ENCODE results near the gene DCTPP1. TPM values are rescaled to one million over a fixed set of nuclear protein-coding genes. Genes with fewer than 3 reads are reported as not detected.

DCTPP1 gene
- total RNA-seq, 1 donor from 2014 or later = 76.4 TPM

- intact Hi-C loops (cut with micrococcal nuclease) = loop anchor here (1.0 kb wide), 2 partner anchors 23 to 149 kb away; partner anchors contain the start of gene ITGAL
These were observed 19.2 kb upstream of the DCTPP1 start for GRCh38 chr16:30449116-30449435.

- intact Hi-C loops (cut with micrococcal nuclease) = loop anchor here (2.0 kb wide), 1 partner anchor 17 kb away; the partner anchor contains the start of gene DCTPP1
These were observed 17.8 kb upstream of the DCTPP1 start for GRCh38 chr16:30447512-30448226.

DNA sequence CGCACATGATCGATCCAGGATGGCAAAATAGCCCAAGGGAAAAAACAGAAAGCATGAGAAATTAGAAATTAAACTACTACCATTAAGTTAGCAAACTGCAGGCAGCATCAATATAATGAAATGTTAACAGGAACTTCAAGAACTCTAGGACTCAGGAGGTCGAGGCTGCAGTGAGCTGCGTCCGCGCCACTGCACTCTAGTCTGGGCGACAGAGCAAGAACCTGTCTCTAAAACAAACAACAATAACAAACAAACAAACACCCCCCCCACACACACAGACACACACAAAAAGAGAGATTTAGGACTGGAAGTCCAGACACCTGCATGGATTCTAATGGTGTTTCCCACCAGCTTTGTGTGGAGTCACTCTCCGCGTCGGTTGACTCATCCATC lies 16.4 kb upstream of the DCTPP1 start:
- intact Hi-C loops (cut with micrococcal nuclease) = loop anchor here (2.0 kb wide), 1 partner anchor 15 kb away; the partner anchor contains the start of gene DCTPP1

DNA sequence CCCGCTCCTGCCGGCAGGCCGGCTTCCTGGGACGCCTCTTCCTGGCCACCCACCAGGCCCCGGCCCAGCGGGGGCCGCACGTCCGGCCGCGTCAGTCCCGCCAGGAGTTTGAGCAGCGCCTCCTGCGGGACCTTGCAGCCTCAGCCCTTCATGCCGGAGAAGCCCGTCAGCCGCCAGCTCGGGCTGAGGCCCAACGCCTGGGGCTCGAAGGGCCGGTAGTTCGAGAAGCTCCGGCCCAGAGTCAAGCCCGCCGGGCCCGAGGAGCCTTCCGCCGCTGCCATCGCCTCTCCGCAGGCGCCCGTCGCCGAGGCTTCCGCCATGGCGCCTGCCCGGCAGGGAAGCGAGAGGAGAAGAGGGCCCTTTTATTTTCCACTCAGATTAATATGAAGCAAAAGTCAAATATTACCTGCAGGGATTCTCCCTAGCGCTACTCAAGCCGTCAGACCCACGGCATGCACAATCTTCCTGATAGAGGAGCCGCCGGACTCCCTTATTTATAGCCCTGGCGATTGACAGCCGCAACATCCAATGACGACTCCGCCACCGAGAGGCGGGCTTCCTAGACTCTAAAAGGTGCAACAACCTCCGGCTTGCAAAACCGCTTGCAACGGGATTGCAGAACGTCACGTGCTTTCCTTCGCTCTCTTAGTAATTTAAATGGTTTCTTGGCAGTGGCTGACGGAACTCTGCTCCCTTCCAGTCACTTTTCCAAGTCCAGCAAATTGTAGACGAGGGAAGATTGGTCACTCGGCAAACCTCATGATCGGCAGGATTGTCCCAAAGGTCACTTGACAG lies 15.8 kb upstream of the DCTPP1 start, which contains the start of gene SEPHS2:
Gene SEPHS2, minus strand, starts transcription at position 467 of the 795 bp plus-strand sequence. Its CDS starts 147 bp downstream, at position 320.
- intact Hi-C loops (cut with micrococcal nuclease) = loop anchor here (2.0 kb wide), 1 partner anchor 15 kb away; the partner anchor contains the start of gene DCTPP1

- intact Hi-C loops (cut with micrococcal nuclease) = no loop called here
These were observed 15.2 kb upstream of the DCTPP1 start for GRCh38 chr16:30445149-30445407.

- intact Hi-C loops (cut with micrococcal nuclease) = no loop called here
These were observed 14.7 kb upstream of the DCTPP1 start for GRCh38 chr16:30444231-30445148.

GRCh38 chr16:30443631-30444030 lies 13.8 kb upstream of the DCTPP1 start:
- intact Hi-C loops (cut with micrococcal nuclease) = no loop called here

GRCh38 chr16:30439720-30440348 lies 10.0 kb upstream of the DCTPP1 start:
- intact Hi-C loops (cut with micrococcal nuclease) = no loop called here

- intact Hi-C loops (cut with micrococcal nuclease) = no loop called here
These were observed 9.0 kb upstream of the DCTPP1 start for GRCh38 chr16:30438835-30439234.

- intact Hi-C loops (cut with micrococcal nuclease) = no loop called here
These were observed 7.7 kb upstream of the DCTPP1 start for GRCh38 chr16:30437511-30438046.

DNA sequence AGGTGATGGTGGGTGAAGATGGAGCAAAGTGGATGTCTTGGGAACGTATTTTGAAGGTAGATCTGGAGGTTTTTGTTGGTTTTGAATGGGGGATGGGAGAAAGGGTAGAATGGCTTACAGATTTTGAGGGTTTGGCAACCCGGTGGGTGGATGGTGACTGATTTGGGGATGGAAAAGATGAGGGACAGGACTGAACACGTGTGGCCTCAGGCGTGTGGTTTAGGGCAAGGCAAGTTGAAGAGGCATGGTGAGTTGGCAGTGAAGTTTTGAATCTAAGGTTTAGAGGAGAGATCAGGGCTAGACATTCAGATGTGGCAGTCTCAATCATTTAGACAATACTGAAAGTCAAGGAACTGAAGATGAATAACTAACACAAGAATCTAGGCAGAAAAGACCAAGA lies 5.0 kb upstream of the DCTPP1 start:
- intact Hi-C loops (cut with micrococcal nuclease) = loop anchor here (5.0 kb wide), 2 partner anchors 57 to 177 kb away; partner anchors contain the start of gene ZNF689

DNA sequence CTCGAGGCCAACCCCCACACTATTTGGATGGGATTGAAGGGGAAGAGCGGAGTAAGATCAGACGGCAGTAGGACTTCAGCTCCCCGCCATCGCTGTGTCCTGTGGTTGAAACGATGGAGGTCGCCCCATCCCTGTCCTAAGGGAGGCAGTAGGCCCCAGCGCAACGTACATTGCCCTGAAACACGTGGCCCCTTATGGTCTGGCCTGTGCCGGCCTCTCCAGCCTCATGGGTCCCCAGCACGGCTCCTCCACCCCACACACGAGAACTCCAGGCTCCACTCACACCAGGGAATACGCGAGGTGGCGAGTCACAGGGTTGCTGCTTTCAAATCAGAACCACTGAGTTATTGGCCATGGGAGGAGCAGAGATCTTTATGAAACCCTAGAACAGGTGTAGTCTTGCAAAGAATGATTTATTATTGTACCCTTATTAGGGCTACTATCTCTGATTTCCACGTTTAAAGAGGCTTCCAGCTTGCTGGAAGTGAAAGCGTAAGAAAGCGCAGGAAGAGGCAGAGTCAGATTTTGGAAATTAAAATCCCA lies 669 bp upstream of the DCTPP1 start:
- intact Hi-C loops (cut with micrococcal nuclease) = loop anchor here (1.0 to 5.0 kb wide), 20 partner anchors 12 to 264 kb away; partner anchors contain the start of genes FBRS, ITGAL, PRR14 and TBC1D10B

DNA sequence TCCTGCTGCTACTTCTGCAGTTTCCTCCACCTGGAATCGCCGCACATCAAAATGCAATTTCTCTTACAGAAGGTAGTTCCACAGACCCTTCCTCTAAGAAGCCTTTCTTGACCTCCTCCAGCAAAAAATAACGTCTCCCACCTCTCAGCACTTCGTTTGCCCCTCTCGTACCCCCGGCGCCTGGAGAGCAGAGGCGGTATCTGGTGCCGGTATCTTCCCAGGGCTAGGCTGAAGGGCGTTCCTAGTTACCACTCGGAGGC lies 482 bp downstream of the DCTPP1 start:
- intact Hi-C loops (cut with micrococcal nuclease) = no loop called here

- intact Hi-C loops (cut with micrococcal nuclease) = no loop called here
These were observed 1.8 kb downstream of the DCTPP1 start for GRCh38 chr16:30428055-30428454.

DNA sequence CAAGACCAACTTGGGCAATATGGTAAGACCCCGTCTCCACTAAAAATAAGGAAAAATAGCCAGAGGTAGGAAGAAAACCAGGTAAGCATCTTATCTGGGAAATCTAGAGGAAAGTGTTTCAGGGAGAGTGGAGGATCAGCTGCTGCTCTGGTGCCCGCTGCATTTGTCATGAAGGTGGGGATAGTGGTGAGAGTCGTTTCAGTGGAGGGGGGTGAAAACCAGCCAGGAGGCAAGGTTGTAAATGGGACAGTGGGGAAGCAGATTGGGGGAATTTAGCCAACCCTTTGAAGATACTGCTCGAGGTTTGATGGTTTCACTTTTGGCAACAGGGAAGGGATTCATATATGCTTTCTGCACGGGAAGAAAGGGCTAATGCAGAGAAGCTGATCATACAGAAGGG lies 8.8 kb downstream of the DCTPP1 start:
- intact Hi-C loops (cut with micrococcal nuclease) = no loop called here

GRCh38 chr16:30418350-30419181 lies 11.3 kb downstream of the DCTPP1 start:
- intact Hi-C loops (cut with micrococcal nuclease) = loop anchor here (1.0 kb wide), 1 partner anchor 12 kb away; the partner anchor contains the start of gene DCTPP1

- intact Hi-C loops (cut with micrococcal nuclease) = loop anchor here (1.0 kb wide), 2 partner anchors 8 to 13 kb away; partner anchors contain the start of gene DCTPP1
These were observed 12.1 kb downstream of the DCTPP1 start for GRCh38 chr16:30417529-30418349.
